ENCODE measurements around the gene NTNG2.
A peak's percentile ranks its signal among the peaks of the same experiment; 100 is the strongest.

The NTNG2 gene

DNA sequence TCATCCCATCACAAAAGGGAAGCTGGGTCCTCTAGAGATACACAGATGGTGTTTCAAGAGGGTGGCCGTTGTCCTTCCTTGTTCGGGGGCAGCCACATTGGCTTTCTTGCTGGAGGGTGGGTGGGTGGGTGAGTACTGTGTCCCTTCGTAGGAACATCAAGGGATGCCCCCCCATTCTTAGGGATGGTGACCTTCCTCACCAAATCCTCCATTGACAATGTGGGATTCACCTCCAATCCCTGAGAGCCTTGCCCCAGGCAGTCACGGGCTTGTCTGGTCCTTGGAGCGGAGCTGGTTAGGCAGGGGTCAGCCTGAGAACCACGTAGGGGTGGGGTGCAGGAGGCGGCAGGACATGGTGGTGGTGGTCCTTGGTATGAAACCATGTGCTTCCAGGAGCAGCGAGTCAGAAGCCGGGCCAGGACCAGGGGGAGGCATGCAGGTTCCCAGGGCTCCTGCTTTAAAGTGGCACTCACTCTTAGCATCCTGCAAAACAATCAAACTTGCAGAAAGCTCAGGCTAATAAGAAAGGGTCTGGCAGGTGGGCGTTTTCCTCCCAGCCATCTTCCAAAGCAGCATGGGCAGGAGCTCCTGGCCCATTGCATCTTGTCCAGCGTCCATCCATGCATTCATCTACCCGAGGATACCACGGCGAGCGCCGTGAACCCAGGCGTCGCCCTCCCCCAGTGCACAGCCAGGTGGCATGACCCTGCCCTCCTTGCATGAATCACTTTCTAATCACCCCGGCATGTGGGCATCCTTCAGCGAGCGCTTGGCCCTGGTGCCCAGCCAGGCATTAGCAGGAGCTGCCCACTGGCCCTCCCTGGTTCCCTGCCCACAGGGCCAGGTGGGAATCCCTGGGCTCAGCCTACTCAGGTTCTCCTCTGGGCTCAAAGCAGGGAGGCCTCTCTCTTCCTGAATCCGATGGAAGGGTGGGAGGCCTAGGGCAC lies 76.4 kb downstream of the NTNG2 start:
- no peak for DNase-seq

DNA sequence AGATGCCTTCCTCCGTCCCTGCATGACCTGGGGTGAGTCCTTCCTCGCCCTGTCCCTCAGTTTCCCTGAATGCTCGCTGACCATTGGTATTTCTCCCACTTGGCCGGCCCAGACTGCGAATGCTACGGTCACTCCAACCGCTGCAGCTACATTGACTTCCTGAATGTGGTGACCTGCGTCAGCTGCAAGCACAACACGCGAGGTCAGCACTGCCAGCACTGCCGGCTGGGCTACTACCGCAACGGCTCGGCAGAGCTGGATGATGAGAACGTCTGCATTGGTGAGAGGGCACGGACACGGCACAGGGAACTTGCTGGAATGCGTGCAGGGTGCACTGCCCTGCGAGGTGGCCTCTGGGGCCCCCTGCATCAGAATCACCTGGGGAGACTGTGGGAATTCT lies 77.1 kb downstream of the NTNG2 start:
- no peak for DNase-seq

DNA sequence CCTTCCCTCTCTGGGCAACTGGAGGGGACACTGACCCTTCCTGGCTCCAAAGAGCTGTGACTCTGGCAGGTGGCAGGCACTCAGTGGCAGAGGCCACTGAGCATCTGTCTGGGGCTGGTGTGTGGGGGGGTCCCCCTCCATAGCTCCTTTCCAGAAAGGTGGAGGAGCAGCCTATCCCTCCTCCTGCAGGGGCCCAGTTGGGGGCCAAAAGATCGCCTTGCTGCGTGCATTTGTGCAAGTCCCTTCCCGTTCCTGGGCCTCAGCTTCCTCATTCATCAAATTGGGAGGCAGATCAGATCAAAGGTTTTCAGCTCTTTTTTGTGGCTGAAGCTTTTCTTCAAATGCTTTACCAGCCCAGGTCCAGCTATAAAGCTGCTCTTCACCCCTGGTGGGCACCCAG lies 77.7 kb downstream of the NTNG2 start:
- DNase-seq: no peak

DNA sequence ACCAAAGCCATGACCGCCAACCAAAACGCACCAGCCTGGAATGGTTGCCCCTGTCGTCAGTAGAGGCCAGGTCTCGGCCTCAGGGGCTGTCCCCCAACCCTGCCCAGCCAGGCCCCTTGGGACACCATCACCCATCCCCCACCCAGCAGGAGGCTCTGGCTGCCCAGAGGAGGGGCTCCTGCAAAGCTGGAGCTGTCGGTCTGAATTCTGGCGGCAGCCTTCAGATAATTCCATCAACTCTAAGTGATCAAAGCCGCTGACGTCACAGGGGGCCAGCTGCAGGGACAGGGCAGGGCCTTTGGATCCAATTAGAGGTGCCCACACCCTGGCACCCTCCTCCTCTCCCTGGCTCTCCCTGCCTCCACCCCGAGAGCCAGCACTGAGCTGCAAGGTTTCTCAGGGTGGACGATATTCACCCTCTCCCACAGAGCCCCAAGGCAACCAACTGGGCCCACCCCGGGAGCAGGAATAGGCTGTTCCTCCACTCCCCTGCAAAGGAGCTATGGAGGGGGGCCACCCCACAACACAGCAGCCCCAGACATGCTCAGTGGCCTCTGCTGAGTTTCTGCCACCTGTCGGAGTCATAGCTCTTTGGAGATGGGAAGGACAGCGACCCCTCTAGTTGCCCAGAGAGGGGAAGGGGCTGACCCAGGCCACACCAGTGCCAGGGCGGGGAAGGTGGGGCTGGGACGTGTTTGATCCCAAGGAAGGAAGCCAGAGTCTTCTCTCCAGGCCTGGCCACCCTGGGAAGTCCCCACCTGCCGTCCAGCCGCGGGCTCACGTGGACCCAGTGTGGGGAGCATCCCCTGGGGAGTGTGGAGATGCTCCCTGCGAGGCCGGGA lies 78.4 kb downstream of the NTNG2 start:
- peak; percentile 20 for DNase-seq

DNA sequence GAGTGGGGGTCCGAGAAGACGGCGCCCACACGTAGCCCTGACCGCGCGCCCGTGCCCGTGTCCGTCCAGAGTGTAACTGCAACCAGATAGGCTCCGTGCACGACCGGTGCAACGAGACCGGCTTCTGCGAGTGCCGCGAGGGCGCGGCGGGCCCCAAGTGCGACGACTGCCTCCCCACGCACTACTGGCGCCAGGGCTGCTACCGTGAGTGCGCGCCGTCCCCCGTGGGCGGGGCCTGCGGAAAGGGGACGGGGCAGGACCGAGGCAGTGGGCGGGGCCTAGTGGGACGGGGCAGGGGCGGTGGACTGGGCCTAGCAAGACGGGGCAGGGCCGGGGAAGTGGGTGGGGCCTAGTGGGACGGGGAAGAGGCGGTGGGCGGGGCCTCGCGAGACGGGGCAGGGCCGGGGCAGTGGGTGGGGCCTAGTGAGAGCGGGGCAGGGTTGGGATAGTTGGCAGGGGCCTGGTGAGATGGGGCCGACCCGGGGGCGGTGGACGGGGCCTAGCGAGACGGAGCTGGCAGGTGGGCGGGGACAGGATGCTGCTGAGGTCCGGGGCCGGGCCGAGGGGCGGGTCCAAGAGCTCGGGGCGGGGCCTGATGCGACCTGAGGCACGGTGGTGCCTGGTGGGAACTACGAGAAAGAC lies 79.1 kb downstream of the NTNG2 start:
- DNase-seq: peak; percentile 98

DNA sequence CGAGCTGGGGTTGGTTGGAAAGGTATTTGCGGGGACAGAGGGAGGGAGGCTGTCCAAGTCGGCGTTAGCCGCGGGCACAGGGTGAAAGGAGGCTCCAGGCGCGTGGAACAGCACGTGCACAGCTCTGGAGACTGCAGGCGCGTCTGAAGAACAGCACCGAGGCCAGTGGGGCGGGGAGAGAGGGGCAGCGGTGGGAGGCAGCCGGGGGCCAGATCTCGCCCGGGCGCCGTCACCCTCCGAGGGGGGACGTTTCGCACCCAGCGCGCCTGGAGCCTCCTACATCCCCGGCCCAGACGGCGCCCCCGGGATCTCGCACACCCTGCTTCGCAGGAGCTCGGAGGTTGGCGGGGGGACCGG lies 79.6 kb downstream of the NTNG2 start:
- no peak for DNase-seq

DNA sequence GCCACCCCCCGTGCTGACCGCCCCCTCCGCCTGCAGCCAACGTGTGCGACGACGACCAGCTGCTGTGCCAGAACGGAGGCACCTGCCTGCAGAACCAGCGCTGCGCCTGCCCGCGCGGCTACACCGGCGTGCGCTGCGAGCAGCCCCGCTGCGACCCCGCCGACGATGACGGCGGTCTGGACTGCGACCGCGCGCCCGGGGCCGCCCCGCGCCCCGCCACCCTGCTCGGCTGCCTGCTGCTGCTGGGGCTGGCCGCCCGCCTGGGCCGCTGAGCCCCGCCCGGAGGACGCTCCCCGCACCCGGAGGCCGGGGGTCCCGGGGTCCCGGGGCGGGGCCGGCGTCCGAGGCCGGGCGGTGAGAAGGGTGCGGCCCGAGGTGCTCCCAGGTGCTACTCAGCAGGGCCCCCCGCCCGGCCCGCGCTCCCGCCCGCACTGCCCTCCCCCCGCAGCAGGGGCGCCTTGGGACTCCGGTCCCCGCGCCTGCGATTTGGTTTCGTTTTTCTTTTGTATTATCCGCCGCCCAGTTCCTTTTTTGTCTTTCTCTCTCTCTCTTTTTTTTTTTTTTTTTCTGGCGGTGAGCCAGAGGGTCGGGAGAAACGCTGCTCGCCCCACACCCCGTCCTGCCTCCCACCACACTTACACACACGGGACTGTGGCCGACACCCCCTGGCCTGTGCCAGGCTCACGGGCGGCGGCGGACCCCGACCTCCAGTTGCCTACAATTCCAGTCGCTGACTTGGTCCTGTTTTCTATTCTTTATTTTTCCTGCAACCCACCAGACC lies 80.2 kb downstream of the NTNG2 start:
- DNase-seq: peak; percentile 57

DNA sequence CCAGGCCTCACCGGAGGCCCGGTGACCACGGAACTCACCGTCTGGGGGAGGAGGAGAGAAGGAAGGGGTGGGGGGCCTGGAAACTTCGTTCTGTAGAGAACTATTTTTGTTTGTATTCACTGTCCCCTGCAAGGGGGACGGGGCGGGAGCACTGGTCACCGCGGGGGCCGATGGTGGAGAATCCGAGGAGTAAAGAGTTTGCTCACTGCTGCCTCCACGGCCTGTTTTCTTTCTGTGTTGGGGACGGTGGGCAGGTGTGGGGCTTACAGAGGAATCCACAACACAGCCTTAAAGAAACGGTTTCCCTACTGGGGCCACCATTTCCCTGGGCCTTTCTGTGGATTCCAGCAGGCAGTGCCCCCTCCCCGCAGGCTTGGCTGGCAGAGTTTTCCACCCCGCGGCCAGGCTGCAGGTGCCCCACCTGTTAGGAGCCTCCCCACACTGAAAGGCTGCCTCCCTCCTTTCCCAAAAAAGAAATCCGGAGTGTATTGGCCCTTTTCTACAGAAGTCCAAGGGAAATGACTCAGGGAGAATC lies 80.8 kb downstream of the NTNG2 start:
- DNase-seq: no peak

DNA sequence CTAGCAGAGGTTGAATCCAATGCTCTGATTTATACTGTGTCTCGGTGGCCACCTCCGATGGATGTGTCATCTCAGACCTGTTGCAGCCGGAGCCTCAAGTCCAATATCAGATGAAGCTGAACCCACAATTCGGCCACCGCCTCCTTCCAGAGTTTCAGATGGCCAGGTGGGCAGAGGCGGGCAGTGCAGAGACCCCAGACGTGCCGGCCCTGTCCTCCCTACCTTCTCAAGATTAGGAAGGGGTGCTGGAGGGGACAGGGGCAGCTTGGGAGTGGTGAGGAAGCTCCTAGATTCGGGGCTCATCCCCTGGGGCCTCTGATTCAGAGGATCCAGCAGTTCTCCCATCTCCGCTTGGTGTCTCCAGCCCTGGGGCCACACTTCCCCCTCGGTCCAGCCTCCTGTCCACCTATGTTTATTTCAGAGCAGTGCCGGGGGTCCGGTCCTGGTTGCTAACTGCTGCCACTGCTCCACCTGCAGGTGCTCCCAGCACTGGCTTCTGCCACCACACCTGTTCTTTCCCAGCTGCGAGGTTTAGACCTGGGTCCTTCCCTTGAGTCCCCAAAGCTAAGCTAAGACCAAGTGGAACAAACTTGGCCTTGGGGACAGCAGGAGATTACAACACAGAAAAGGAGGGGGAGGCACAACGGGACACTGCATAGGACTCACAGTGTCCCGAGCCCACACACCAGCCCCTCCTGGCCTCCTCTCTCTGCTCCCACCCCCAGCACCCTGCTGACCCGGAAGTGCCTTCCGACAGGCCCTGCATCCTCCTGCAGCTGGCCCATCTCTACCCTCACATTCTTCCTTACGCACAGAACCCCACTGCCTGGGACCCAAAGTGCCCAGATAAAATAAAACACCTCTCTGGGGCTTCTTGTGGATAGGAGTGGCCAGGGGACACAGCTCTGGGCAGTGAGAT lies 81.6 kb downstream of the NTNG2 start:
- no peak for DNase-seq

DNA sequence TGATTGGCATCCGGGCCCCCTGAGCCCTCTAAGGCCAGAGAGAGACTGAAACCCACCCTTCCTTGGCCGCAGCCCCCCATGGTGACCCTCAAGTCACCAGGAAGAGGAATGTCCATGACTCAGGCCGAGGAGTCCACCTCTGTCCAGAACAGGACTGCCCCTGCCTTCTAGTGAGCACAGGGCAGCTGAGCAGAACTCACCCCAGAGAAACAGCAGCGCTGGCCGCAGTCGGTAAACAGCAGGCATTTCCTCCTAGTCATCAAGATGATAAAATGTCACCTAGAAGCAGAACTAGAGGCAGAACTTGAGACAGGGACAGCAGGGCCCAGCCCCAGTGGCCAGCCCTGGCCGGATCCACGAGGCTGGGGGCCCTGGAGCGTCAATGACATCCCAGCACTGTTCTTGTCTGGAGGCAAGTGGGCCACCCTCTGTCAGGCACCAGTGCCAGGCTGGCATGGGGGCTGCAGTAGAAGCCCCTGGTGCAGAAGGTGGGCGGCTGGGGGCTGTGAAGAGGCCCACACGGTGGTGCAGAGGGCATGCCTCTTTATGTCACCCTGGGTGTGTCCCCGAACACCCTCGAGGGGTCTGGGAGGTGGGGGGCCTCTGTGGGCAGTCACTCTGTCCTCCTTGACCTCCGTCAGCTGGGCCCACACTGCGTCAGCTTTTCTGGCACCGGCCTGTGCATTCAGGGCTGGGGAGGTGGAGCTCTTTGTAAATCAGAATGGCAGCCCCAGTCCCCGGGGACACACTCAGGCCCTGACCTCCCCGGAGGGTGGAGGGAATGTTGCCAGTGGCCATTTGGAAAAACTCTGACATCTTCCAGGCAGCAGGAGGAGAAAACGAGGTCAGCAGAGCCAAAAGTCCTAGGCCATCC lies 83.0 kb downstream of the NTNG2 start:
- DNase-seq: no peak

DNA sequence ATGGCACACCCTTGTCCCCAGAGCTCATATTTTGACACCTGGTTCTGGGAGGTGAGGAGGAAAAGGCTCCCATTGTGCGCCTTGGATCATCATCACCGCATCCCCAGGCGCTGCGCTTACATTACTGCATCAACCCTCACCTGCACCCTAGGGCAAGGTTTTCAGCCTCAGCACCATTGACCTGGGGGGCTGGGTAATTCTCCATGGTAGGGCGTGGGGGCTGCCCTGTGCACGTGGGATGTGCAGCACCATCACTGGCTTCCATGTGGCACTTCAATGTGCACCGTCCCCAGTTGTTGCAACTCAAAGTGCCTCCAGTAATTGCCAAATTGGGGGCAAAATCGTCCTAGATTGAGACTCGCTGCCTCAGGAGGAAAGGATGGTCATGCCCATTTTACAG lies 83.6 kb downstream of the NTNG2 start:
- no peak for DNase-seq

DNA sequence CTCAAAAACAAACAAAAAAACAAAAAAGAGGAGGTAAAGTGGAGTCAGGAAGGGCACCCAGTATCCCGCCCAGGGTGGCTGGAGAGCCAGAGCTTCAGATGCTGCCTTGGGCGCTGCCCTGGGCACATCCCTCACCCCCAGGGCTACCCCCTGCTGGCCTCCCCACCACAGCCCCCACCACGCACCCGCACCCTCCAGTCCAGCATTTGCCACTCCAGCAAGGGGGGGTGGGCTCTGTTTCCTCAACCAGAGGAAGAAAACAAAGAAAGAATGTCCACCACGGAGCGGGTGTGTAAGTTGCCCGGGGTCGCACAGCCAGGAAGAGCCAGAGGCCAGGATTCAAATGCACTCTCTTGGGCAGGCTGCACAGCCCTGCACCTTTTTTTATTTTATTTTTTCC lies 86.1 kb downstream of the NTNG2 start:
- DNase-seq: no peak

DNA sequence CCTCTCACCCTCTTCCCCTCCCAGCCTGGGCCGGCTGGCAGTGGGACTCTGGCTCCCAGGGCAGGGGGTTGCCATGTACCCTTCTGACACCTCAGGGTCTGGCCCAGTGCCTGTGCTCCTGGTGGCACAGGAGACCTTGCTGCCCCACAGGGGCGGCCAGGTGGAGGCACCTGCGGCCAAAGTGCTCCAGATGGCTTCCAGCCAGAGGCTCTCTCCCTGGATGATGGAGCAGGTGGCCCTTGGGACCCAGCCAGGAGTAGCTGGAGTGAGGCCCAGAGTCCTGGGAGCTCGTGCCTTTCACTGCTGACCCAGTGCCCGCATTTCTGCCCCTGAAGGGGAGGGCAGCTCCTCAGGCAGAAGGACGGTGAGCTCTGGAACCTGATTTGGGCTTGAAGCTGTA lies 87.3 kb downstream of the NTNG2 start:
- no peak for DNase-seq

DNA sequence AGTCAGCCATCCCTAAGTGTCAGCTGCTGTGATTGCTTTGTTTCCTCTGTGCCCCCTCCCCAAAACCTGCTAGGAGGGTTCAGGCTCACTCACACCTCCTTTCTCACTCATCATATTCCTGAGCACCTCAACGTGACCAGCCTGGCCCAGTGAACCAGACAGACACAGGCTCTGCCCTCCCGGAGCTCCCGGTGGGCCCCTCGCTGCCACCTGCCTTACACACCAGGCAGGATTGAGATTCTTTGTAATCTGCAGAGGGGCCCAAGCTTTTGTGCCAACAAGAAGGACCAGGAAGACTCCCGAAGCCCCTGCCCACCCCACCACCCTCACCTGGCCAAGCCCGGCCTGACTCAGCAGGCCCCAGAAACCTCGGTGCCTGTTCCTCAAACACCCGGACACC lies 87.8 kb downstream of the NTNG2 start:
- DNase-seq: no peak

DNA sequence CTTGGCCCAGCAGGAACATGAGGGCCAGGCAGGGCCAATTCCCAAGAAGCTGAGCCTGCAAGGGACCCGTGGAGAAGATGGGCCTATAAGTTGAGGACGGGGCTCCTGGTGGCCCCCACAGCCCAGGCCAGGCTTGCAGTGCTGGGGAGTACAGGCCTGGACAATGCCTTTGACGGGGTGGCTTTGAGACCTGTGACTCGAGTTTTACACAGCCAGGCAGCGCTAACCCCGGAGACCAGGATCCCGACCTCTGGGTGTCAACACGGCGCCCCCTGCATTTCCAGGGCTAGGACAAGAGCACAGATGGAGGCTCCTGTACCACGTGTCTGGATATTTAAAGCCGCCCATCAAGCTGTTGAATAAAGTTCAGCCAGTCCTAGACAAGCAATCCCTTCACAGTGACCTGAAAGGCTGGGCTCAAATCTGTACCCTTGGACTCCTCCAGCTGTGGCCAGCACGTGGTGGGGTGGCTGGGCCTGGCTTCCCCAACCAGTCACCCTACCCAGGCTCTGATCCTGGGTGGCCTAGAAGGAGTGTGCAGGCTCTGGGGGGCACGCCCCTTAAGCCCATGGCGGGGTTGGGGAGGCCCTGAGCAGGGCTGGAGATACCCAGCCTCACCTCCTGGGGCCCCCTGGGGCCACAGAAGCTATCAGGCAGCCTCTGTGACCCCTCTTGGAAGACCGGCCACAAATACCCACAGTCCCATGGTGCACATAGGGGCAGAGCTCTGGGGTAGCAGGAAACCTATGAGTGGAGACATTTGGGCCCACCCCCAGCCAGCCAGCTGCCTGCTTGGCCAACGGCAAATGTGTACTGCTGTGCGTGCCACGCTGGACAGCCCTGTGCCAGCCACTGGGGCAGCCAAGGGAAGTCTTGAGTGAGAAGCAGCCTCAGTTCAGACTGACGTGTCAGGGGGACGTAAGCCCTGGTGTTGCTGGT lies 88.7 kb downstream of the NTNG2 start:
- no peak for DNase-seq

DNA sequence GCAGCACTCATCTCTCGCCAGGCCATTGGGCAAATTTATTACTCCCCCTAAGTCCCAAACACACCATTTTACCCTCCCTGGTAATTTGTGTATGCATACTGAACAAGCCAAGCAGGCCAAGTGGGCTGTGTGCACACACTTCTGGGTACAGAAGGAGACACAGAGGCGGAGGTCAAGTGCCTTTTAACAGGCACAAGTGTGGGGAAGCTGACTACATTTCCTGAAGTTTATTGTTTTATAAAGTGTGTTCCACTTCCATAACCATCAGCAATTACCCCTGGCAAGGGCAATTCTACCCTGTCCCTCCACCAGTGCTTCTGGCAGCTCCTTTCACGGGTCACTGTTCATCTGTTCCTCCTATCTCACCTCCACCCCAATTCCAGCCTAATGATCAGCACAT lies 99.0 kb downstream of the NTNG2 start:
- DNase-seq: no peak

DNA sequence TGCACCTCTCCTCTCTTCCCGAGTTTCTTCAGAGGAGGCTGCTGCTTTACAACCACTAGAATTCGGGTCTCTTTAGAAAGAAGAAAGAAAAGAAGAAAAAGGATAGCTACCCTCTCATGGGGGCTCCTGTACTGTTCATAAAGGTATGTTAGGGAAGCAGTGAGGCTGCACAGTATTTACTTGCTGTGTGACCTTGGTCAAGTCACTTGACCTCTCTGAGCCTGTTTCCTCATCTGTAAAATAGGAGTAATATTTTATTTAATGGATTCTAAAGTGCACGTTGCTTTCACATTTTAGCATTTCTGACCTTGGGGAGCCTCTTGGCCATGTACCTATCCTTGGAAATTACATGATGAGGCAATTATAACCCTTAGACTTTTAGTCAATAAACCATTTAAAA lies 104.2 kb downstream of the NTNG2 start:
- no peak for DNase-seq

DNA sequence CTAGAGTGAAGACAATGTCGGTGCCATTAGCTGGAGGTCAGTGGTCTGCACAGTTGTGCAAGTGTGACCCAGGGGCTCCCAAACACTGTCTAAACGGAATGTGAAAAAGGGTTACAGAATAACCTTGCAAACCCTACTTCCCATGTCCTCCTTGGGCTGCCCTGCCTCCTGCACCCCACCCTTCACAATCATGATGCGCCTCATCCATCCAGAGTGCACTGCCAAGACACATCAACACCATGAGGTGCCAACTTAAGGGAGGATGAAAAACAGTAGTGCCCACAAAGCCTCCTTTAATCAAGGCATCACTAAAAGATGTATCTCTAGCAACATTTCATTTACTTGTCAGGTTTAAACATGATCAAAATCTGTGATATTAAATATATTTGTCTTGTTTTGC lies 105.8 kb downstream of the NTNG2 start:
- DNase-seq: no peak

DNA sequence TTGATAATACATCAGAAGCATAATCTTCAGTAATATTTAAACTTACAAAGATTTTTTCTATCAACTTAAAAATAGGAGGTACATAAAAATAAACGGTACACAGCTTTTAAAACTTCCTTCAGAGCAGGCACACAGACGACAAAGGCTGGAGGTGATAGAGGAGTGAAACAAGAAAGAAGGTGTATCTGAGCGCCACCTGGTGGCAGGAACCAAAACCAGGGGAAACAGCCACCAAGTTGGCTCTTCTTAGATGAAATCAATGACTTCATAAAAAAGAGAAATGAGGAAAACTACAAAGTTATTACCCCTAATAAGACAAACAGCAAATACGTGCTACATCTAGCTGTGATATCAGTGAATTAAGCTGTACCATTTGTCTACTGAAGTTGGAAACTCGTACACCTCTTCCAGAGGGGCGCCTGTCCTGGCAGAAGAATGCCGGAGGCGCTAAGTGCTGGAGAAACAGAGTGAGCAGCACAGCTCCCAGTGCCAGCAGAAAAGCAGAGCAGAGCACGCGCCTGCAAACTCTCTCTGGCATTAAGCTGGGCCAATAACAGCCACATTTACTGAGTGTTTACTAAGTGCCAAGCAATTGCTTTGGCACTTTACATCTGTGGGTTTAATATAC lies 107.0 kb downstream of the NTNG2 start:
- peak; percentile 75 for DNase-seq

Data from stimulated activated CD4-positive, alpha-beta T cell treated with anti-CD3 and anti-CD28 coated beads, Interleukin-15, amount 100 ng/mL, for 24 hours (primary cell).